Mucosa of stomach (tissue), 1 donor: ENCODE measurements around the gene RPUSD3.
"Not testable (repeated sequence)": the region's sequence is repeated elsewhere in the genome, so short reads cannot be mapped to it uniquely, and the experiment has no call there.

Source experiments
- H3K27me3 ChIP-seq: one replicate; pipeline ENCODE4 v1.7.0; 2013; ENCODE audit warnings: mild to moderate bottlenecking, low read length; ENCODE audit not compliant: control insufficient read depth, insufficient read depth
- H3K36me3 ChIP-seq: one replicate; pipeline ENCODE4 v1.7.0; 2013; ENCODE audit warnings: low read length; ENCODE audit not compliant: control insufficient read depth, insufficient read depth
- H3K4me1 ChIP-seq: one replicate; pipeline ENCODE4 v1.7.0; 2013; ENCODE audit warnings: mild to moderate bottlenecking, low read length; ENCODE audit not compliant: control insufficient read depth, insufficient read depth
- H3K4me3 ChIP-seq: one replicate; pipeline ENCODE4 v1.7.0; 2013; ENCODE audit warnings: low read length
- H3K9ac ChIP-seq: one replicate; pipeline ENCODE4 v1.7.0; 2013; ENCODE audit warnings: mild to moderate bottlenecking, low read length, moderate library complexity
- H3K9me3 ChIP-seq: one replicate; pipeline ENCODE4 v1.7.0; 2013; ENCODE audit warnings: mild to moderate bottlenecking, low read length, moderate library complexity; ENCODE audit not compliant: control insufficient read depth
- donor health status: Pancreatic carcinoma.

RPUSD3 gene

GRCh38 chr3:9863058-9863772 lies 19.4 kb upstream of the RPUSD3 start:
- no peaks in the 10 kb centered on the region for H3K9me3 ChIP-seq
- H3K9ac ChIP-seq, result peak overlapping the region; percentile 53
- H3K4me1 ChIP-seq, result peaks cover 12% of the 10 kb centered on the region
- H3K4me3 ChIP-seq, result no peak overlapping the region
- H3K36me3 ChIP-seq, result no peaks in the 10 kb centered on the region
- peaks cover 3% of the 10 kb centered on the region for H3K27me3 ChIP-seq

- H3K9me3 ChIP-seq, result no peaks in the 10 kb centered on the region
- H3K9ac ChIP-seq, result peak overlapping the region; percentile 53
- no peak overlapping the region for H3K4me3 ChIP-seq
- H3K4me1 ChIP-seq, result peaks cover 12% of the 10 kb centered on the region
- peaks cover 3% of the 10 kb centered on the region for H3K27me3 ChIP-seq
- H3K36me3 ChIP-seq, result no peaks in the 10 kb centered on the region
These were observed 18.7 kb upstream of the RPUSD3 start for GRCh38 chr3:9862391-9863057.

- no peak overlapping the region for H3K4me3 ChIP-seq
- no peaks in the 10 kb centered on the region for H3K36me3 ChIP-seq
- H3K27me3 ChIP-seq, result peaks cover 3% of the 10 kb centered on the region
- peaks cover 12% of the 10 kb centered on the region for H3K4me1 ChIP-seq
- H3K9ac ChIP-seq, result no peak overlapping the region
- H3K9me3 ChIP-seq, result no peaks in the 10 kb centered on the region
These were observed 17.9 kb upstream of the RPUSD3 start for GRCh38 chr3:9861626-9862130.

GRCh38 chr3:9861201-9861600 lies 17.4 kb upstream of the RPUSD3 start:
- no peaks in the 10 kb centered on the region for H3K9me3 ChIP-seq
- H3K36me3 ChIP-seq, result no peaks in the 10 kb centered on the region
- no peak overlapping the region for H3K4me3 ChIP-seq
- H3K27me3 ChIP-seq, result peaks cover 3% of the 10 kb centered on the region
- no peak overlapping the region for H3K9ac ChIP-seq
- H3K4me1 ChIP-seq, result peaks cover 12% of the 10 kb centered on the region

GRCh38 chr3:9859530-9860025 lies 15.8 kb upstream of the RPUSD3 start:
- Histone ChIP-seq H3K27me3 (peaks cover 3% of the 10 kb centered on the region), H3K4me1 (peaks cover 12% of the 10 kb centered on the region), H3K9me3 (no peaks in the 10 kb centered on the region), H3K9ac (no peak overlapping the region), H3K4me3 (no peak overlapping the region), H3K36me3 (no peaks in the 10 kb centered on the region)

- Histone ChIP-seq H3K4me1 (peaks cover 7% of the 10 kb centered on the region), H3K4me3 (no peak overlapping the region), H3K27me3 (no peaks in the 10 kb centered on the region), H3K36me3 (no peaks in the 10 kb centered on the region), H3K9ac (no peak overlapping the region), H3K9me3 (no peaks in the 10 kb centered on the region)
These were observed 11.8 kb upstream of the RPUSD3 start for GRCh38 chr3:9855594-9855993.

- H3K9ac ChIP-seq, H3K27me3 ChIP-seq, H3K9me3 ChIP-seq, H3K4me3 ChIP-seq, H3K36me3 ChIP-seq, H3K4me1 ChIP-seq: not testable (repeated sequence)
These were observed 10.6 kb upstream of the RPUSD3 start for GRCh38 chr3:9854291-9854940.

- no peaks in the 10 kb centered on the region for H3K27me3 ChIP-seq
- peaks cover 7% of the 10 kb centered on the region for H3K4me1 ChIP-seq
- H3K36me3 ChIP-seq, result no peaks in the 10 kb centered on the region
- H3K4me3 ChIP-seq, result no peak overlapping the region
- H3K9ac ChIP-seq, result no peak overlapping the region
- no peaks in the 10 kb centered on the region for H3K9me3 ChIP-seq
These were observed 8.7 kb upstream of the RPUSD3 start for GRCh38 chr3:9852528-9852927.

- not testable (repeated sequence) for H3K27me3 ChIP-seq
These were observed 8.1 kb upstream of the RPUSD3 start for GRCh38 chr3:9851926-9852325.

GRCh38 chr3:9851383-9851782 lies 7.6 kb upstream of the RPUSD3 start:
- H3K36me3 ChIP-seq, H3K9ac ChIP-seq, H3K4me1 ChIP-seq, H3K4me3 ChIP-seq, H3K27me3 ChIP-seq, H3K9me3 ChIP-seq: not testable (repeated sequence)

More at GRCh38 chr3:9851926-9852325, 8.1 kb upstream of the RPUSD3 start:
- H3K4me3 ChIP-seq, H3K9ac ChIP-seq, H3K36me3 ChIP-seq, H3K4me1 ChIP-seq, H3K9me3 ChIP-seq: not testable (repeated sequence)

GRCh38 chr3:9848860-9849259 lies 5.1 kb upstream of the RPUSD3 start:
- H3K36me3 ChIP-seq, H3K9ac ChIP-seq, H3K27me3 ChIP-seq, H3K4me3 ChIP-seq, H3K9me3 ChIP-seq: not testable (repeated sequence)
- peaks cover 11% of the 10 kb centered on the region for H3K4me1 ChIP-seq

- not testable (repeated sequence) for H3K9ac ChIP-seq, H3K4me3 ChIP-seq, H3K27me3 ChIP-seq, H3K36me3 ChIP-seq, H3K9me3 ChIP-seq
- peaks cover 11% of the 10 kb centered on the region for H3K4me1 ChIP-seq
These were observed 4.1 kb upstream of the RPUSD3 start for GRCh38 chr3:9847870-9848269.
